Left lung (tissue), 10 donors: ENCODE measurements around the gene ATRNL1. TPM values are rescaled to one million over a fixed set of nuclear protein-coding genes. Genes with fewer than 3 reads are reported as not detected.

Experiments
- ATAC-seq: fragments of 200-7000 bp; cut with Tn5 transposase; one replicate; pipeline ENCODE4 v1.9.1; 2020; ENCODE audit warnings: moderate library complexity
- DNase-seq, 4 donors: peaks; one replicate each; pipeline ENCODE4 v3.0.0-alpha.2; 2013 to 2020
- H3K27ac ChIP-seq, 2 donors: fragments of 200-600 bp; sonication (generic) in 1 of 2; one replicate each; pipeline versions ENCODE4 v1.5.0 to v1.8.0; 2020 to 2021
- H3K27me3 ChIP-seq, 2 donors: fragments of 200-600 bp; sonication (generic) in 1 of 2; one replicate each; pipeline versions ENCODE4 v1.5.0 to v1.8.0; 2020 to 2021
- H3K36me3 ChIP-seq, 2 donors: fragments of 200-600 bp; sonication (generic) in 1 of 2; one replicate each; pipeline versions ENCODE4 v1.5.0 to v1.8.0; 2020 to 2021
- H3K4me1 ChIP-seq, 2 donors: fragments of 200-600 bp; one replicate each; pipeline ENCODE4 v1.8.0; 2021
- H3K4me3 ChIP-seq, 2 donors: fragments of 200-600 bp; sonication (generic) in 1 of 2; one replicate each; pipeline versions ENCODE4 v1.5.0 to v1.8.0; 2020 to 2021; ENCODE audit warnings: mild to moderate bottlenecking in 1 of 2
- H3K9me3 ChIP-seq, 2 donors: fragments of 200-600 bp; sonication (generic) in 1 of 2; one replicate each; pipeline versions ENCODE4 v1.5.0 to v1.8.0; 2020 to 2021
- intact Hi-C, 2 donors: fragments of 100-400 bp; cut with DNase I; formaldehyde crosslinking; loops; one replicate each; pipeline versions ENCODE4 v1.11.2 to v1.14.2; 2022
- polyA plus RNA-seq, 6 donors: library from polyadenylated mRNA; unstranded; fragments of 120-200 nt; gene quantifications; one replicate each; pipeline ENCODE4 v1.2.1, GENCODE V29; 2013; ENCODE audit not compliant: insufficient read length in 6 of 6
- total RNA-seq, 2 donors: library from RNA; stranded (reverse); fragmentation: NEBNext Ultra II Directional; extraction: Animal tissue kit (Norgen Biotek cat#: 25700); gene quantifications; one replicate each; pipeline ENCODE4 v1.2.1, GENCODE V29; 2021
- TF ChIP-seq, protein P1 (sequence below), 2 donors: fragments of 200-600 bp; sonication (generic) in 1 of 2; IDR thresholded peaks; one replicate each; pipeline versions ENCODE4 v1.5.0 to v1.8.0; 2021; ENCODE audit warnings: antibody characterized with exemption in 2 of 2
- donor health status: DM: no; HTN: yes; CAD: no.
- donor health status: DM: no; HTN: no; CAD: no.

ATRNL1 gene
- total and polyA plus RNA-seq, 8 donors, result 0.26 to 6.7 (median 5.1) TPM

DNA sequence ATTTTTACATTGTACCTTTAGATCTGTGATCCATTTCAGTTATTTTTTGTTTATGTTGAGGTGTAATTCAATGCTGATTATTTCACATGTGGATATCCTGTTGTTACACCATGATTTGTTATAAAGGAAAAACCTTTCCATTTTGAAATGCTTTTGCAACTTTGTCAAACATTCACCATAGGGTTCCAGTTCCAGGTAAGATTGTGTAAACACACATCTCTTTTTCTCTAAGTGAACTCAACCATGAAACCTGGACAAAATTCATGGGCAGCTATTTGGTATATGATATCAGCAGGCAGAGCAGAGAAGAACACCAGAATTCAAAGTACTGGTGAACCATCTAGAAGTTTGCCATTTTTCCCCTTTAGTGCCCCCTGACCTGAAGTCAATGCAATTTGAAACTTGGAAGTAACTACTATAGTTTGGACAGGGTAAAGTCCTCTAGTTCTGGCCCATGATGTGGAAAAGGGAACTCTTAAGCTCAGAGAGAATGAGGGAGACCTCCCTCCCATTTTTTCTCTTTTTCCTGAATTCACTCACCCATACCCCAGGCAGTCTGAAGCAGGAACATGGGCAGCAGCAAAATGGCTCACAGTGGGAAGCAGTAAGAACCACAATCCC, 446.1 kb downstream of the ATRNL1 start:
- H3K9me3 ChIP-seq, result peaks cover 0 to 10% of the 10 kb centered on the region in 2 donors
- TF ChIP-seq, protein P1, sequence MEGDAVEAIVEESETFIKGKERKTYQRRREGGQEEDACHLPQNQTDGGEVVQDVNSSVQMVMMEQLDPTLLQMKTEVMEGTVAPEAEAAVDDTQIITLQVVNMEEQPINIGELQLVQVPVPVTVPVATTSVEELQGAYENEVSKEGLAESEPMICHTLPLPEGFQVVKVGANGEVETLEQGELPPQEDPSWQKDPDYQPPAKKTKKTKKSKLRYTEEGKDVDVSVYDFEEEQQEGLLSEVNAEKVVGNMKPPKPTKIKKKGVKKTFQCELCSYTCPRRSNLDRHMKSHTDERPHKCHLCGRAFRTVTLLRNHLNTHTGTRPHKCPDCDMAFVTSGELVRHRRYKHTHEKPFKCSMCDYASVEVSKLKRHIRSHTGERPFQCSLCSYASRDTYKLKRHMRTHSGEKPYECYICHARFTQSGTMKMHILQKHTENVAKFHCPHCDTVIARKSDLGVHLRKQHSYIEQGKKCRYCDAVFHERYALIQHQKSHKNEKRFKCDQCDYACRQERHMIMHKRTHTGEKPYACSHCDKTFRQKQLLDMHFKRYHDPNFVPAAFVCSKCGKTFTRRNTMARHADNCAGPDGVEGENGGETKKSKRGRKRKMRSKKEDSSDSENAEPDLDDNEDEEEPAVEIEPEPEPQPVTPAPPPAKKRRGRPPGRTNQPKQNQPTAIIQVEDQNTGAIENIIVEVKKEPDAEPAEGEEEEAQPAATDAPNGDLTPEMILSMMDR (IDR thresholded peaks at IDR 0.05), result no peak
- ATAC-seq (no peak), DNase-seq (no peak)
- H3K4me1 ChIP-seq, result no peaks in the 10 kb centered on the region
- H3K27me3 ChIP-seq, result no peaks in the 10 kb centered on the region
- H3K27ac ChIP-seq, result no peak overlapping the region
- intact Hi-C loops, result no loop called here
- H3K36me3 ChIP-seq, result no peaks in the 10 kb centered on the region
- H3K4me3 ChIP-seq, result no peak overlapping the region

DNA sequence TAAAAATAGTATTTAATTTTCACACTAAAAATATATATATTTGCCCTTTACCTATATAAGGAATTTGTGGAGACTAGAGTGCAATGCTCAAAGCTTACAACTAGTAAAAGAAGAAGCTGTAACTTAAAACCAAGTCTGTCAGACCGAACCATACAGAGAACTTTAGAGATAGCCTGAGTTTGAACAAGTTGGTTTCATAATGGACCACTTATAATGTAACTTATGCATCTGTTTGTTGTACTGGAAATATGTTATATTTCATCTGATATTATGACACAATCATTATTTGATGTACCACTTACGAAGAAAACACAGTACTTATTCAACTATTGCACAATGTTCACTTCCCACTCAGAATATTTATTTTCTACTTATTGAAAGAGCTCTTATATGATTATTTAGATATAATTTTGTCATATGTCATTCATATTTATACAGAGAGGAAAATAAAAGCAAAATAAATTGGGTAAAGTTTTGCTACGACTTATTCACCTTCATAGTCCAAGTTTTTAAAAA, 462.8 kb downstream of the ATRNL1 start:
- DNase-seq, result no peak
- intact Hi-C loops, result no loop called here
- Histone ChIP-seq H3K36me3 (no peaks in the 10 kb centered on the region), H3K27ac (no peak overlapping the region), H3K4me1 (no peaks in the 10 kb centered on the region), H3K4me3 (no peak overlapping the region), H3K9me3 (no peaks in the 10 kb centered on the region), H3K27me3 (no peaks in the 10 kb centered on the region)
- TF ChIP-seq, protein P1 (IDR thresholded peaks at IDR 0.05), result no peak
- peak; percentile 64 for ATAC-seq

DNA sequence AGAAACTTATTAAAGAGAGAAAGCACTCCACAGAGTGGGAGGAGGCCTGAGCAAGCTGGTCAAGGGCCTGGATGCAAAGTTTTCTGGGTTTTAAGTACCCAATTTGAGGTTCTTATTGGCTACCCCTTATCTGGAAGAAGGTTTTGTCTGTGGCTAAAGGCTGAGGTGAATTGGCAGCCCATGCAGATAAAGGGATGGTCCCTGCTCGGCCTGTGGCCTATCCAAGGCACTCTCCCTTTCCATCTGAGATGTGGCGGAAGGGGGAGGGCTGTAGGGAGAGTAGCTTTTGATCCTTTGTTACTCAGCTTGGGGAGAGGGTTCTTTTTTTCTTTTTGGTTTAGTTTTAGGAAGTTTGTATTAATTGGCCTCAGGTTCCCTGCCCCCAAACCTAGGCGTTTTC, 465.1 kb downstream of the ATRNL1 start:
- intact Hi-C loops, result no loop called here
- Histone ChIP-seq H3K27me3 (no peaks in the 10 kb centered on the region), H3K4me1 (no peaks in the 10 kb centered on the region), H3K4me3 (no peak overlapping the region), H3K9me3 (no peaks in the 10 kb centered on the region), H3K27ac (no peak overlapping the region), H3K36me3 (no peaks in the 10 kb centered on the region)
- TF ChIP-seq, protein P1 (IDR thresholded peaks at IDR 0.05), result no peak
- no peak for ATAC-seq
- DNase-seq, result no peak

DNA sequence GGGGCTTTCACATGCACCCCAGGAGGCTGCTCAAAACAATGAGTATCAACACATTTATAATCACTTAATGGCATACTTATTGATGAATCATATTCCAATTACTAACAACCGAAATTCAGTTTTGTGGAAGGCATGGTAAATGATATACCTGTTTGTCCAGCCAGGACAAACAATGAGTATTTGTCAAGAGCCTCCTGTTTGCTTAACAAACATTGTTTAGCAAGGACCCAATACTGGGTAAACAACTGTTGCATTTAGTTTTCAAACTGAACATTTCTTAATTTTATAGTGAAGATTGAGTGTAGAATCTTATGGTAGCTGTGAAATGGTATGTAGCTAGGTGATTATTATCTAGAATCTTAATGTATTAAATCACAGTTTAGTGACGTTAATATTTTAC, 473.7 kb downstream of the ATRNL1 start:
- Histone ChIP-seq H3K36me3 (no peaks in the 10 kb centered on the region), H3K4me1 (no peaks in the 10 kb centered on the region), H3K27me3 (no peaks in the 10 kb centered on the region), H3K4me3 (no peak overlapping the region), H3K27ac (no peak overlapping the region), H3K9me3 (no peaks in the 10 kb centered on the region)
- intact Hi-C loops, result no loop called here
- ATAC-seq, result peak; percentile 45
- TF ChIP-seq, protein P1 (IDR thresholded peaks at IDR 0.05), result no peak
- DNase-seq, result no peak

DNA sequence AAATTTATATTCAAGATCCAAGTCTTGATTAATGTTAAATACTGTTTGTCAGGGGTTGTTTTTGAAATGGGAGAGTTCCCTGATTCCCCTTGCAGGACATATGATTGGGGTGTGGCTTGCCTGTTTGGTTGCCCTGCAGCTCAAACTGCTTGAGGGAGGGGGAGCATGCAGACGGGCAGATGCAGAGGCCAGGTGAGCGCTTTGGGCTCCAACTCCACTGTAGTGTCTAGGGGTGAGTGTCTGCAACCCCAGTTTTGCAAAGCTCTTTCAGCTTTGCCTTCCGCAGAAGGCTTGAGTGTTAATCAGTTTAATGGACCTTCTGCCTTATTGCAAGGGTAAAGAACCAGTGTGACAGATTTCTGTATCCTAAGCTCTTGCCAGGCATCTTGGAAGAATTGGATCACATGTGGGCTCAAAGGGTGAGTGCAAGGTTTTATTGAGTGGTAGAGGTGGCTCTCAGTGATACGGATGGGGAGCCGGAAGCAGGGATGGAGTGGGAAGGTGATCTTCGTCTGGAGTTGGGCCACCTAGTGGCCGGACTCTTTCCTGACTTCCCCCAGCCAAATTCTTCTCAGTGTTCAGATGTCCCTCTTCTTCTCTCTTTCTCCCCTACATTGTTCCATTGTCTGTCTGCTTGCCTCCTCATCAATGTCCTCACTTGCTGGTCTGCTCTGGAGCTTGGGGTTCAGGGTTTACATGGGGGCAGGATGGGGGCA, 479.7 kb downstream of the ATRNL1 start:
- no peaks in the 10 kb centered on the region for H3K4me1 ChIP-seq
- H3K27me3 ChIP-seq, result no peaks in the 10 kb centered on the region
- H3K36me3 ChIP-seq, result no peaks in the 10 kb centered on the region
- ATAC-seq (no peak), DNase-seq (no peak)
- no peaks in the 10 kb centered on the region for H3K9me3 ChIP-seq
- no peak overlapping the region for H3K27ac ChIP-seq
- no peak overlapping the region for H3K4me3 ChIP-seq
- TF ChIP-seq, protein P1 (IDR thresholded peaks at IDR 0.05), result no peak
- intact Hi-C loops, result no loop called here
